ENCODE data around the gene FMR1. TPM values are rescaled to one million over a fixed set of nuclear protein-coding genes. Genes with fewer than 3 reads are reported as not detected.

The FMR1 gene
- total RNA-seq, 2 experiments from 2014 or later = 87.9 to 95.3 TPM

GRCh38 chrX:147927256-147927655 is 15.5 kb downstream of the FMR1 start:
- no peak for DNase-seq
- Histone ChIP-seq H3K27ac (ENCODE audit: low read depth in 1 of 2, low read length in 2 of 2) (no peak overlapping the region), H3K4me3 (ENCODE audit: low read length) (no peak overlapping the region), H3K9me3 (ENCODE audit: control insufficient read depth in 1 of 2, insufficient read depth in 1 of 2, low read length in 2 of 2) (no peaks in the 10 kb centered on the region), H3K4me1 (ENCODE audit: insufficient read depth, low read length) (no peaks in the 10 kb centered on the region), H3K27me3 (ENCODE audit: control insufficient read depth in 1 of 2, insufficient read depth in 2 of 2, low read length in 2 of 2) (no peaks in the 10 kb centered on the region), H3K36me3 (ENCODE audit: insufficient read depth, low read length) (peaks cover 38% of the 10 kb centered on the region)
- peak overlapping the region; percentile 25 for H3K27ac Mint-ChIP-seq
- ChIA-PET POLR2A (no interaction called here), CTCF (no interaction called here)
- H3K4me1 Mint-ChIP-seq (ENCODE audit: low read depth) = peaks cover 22% of the 10 kb centered on the region
- no peaks in the 10 kb centered on the region for H3K9me3 Mint-ChIP-seq
- H3K4me3 Mint-ChIP-seq = no peak overlapping the region
- intact Hi-C loops (cut with DNase I, micrococcal nuclease) = no loop called here
- H3K27me3 Mint-ChIP-seq = no peaks in the 10 kb centered on the region
- TF ChIP-seq CTCF (IDR thresholded peaks at IDR 0.05) = no peak
- H3K36me3 Mint-ChIP-seq (ENCODE audit: low read depth) = peaks cover 56% of the 10 kb centered on the region
- ATAC-seq (ENCODE audit: poor library complexity) = no peak

- Mint-ChIP-seq H3K27me3 (no peaks in the 10 kb centered on the region), H3K27ac (no peak overlapping the region), H3K36me3 (ENCODE audit: low read depth) (peaks cover 74% of the 10 kb centered on the region), H3K4me3 (no peak overlapping the region), H3K4me1 (ENCODE audit: low read depth) (no peaks in the 10 kb centered on the region), H3K9me3 (no peaks in the 10 kb centered on the region)
- DNase-seq (no peak), ATAC-seq (ENCODE audit: poor library complexity) (no peak)
- ChIA-PET POLR2A (no interaction called here), CTCF (no interaction called here)
- H3K36me3 ChIP-seq (ENCODE audit: insufficient read depth, low read length) = peaks cover 71% of the 10 kb centered on the region
- TF ChIP-seq CTCF (IDR thresholded peaks at IDR 0.05) = no peak
- no peaks in the 10 kb centered on the region for H3K9me3 ChIP-seq (ENCODE audit: control insufficient read depth in 1 of 2, insufficient read depth in 1 of 2, low read length in 2 of 2)
- no peaks in the 10 kb centered on the region for H3K4me1 ChIP-seq (ENCODE audit: insufficient read depth, low read length)
- H3K27ac ChIP-seq (ENCODE audit: low read depth in 1 of 2, low read length in 2 of 2) = no peak overlapping the region
- intact Hi-C loops (cut with DNase I, micrococcal nuclease) = no loop called here
- no peaks in the 10 kb centered on the region for H3K27me3 ChIP-seq (ENCODE audit: control insufficient read depth in 1 of 2, insufficient read depth in 2 of 2, low read length in 2 of 2)
- H3K4me3 ChIP-seq (ENCODE audit: low read length) = no peak overlapping the region
Measured at GRCh38 chrX:147933815-147934214, 22.1 kb downstream of the FMR1 start.

- ChIA-PET CTCF (no interaction called here), POLR2A (no interaction called here)
- Histone ChIP-seq H3K9me3 (ENCODE audit: control insufficient read depth in 1 of 2, insufficient read depth in 1 of 2, low read length in 2 of 2) (no peaks in the 10 kb centered on the region), H3K4me1 (ENCODE audit: insufficient read depth, low read length) (no peaks in the 10 kb centered on the region), H3K4me3 (ENCODE audit: low read length) (no peak overlapping the region), H3K27me3 (ENCODE audit: control insufficient read depth in 1 of 2, insufficient read depth in 2 of 2, low read length in 2 of 2) (no peaks in the 10 kb centered on the region), H3K27ac (ENCODE audit: low read depth in 1 of 2, low read length in 2 of 2) (no peak overlapping the region), H3K36me3 (ENCODE audit: insufficient read depth, low read length) (peaks cover 68% of the 10 kb centered on the region)
- no peaks in the 10 kb centered on the region for H3K4me1 Mint-ChIP-seq (ENCODE audit: low read depth)
- no peaks in the 10 kb centered on the region for H3K9me3 Mint-ChIP-seq
- no peak for DNase-seq
- no peak for ATAC-seq (ENCODE audit: poor library complexity)
- intact Hi-C loops (cut with DNase I, micrococcal nuclease) = no loop called here
- H3K4me3 Mint-ChIP-seq = no peak overlapping the region
- H3K36me3 Mint-ChIP-seq (ENCODE audit: low read depth) = peaks cover 66% of the 10 kb centered on the region
- H3K27me3 Mint-ChIP-seq = no peaks in the 10 kb centered on the region
- TF ChIP-seq CTCF (IDR thresholded peaks at IDR 0.05) = no peak
- H3K27ac Mint-ChIP-seq = no peak overlapping the region
Measured at GRCh38 chrX:147935156-147935758, 23.5 kb downstream of the FMR1 start.
